GM23338 (cell line): ENCODE data around the gene IFITM1. TPM values are rescaled to one million over a fixed set of nuclear protein-coding genes. Genes with fewer than 3 reads are reported as not detected.
"Not testable (repeated sequence)": the region's sequence is repeated elsewhere in the genome, so short reads cannot be mapped to it uniquely, and the experiment has no call there.

Experiments
- ATAC-seq: fragments of 200-7000 bp; cut with Tn5 transposase; 3 replicates; pipeline ENCODE4 v1.9.1; 2020
- DNase-seq: peaks from one replicate; pipeline ENCODE4 v3.0.0-alpha.2; 2015; ENCODE audit warnings: low spot score
- H2AFZ ChIP-seq: fragments of 200-600 bp; sonication (generic); 2 replicates; pipeline ENCODE4 v1.8.0; 2016; ENCODE audit warnings: antibody characterized with exemption, mild to moderate bottlenecking, moderate library complexity
- H3F3A ChIP-seq: fragments of 200-600 bp; sonication (generic); replicated peaks from 2 replicates; pipeline ENCODE4 v1.8.0; 2017; ENCODE audit warnings: antibody characterized with exemption, mixed run types, low read depth
- H3K27ac ChIP-seq: fragments of 200-600 bp; sonication (generic); 2 replicates; pipeline ENCODE4 v1.6.1; 2016; ENCODE audit warnings: low read depth
- H3K27me3 ChIP-seq: fragments of 200-600 bp; sonication (generic); 2 replicates; pipeline ENCODE4 v1.8.0; 2016; ENCODE audit warnings: mild to moderate bottlenecking, mixed run types, moderate library complexity; ENCODE audit not compliant: insufficient read depth
- H3K36me3 ChIP-seq: fragments of 200-600 bp; sonication (generic); 2 replicates; pipeline ENCODE4 v1.8.0; 2016; ENCODE audit warnings: mild to moderate bottlenecking; ENCODE audit not compliant: insufficient read depth
- H3K4me1 ChIP-seq: fragments of 200-600 bp; sonication (generic); 2 replicates; pipeline ENCODE4 v1.8.0; 2016; ENCODE audit warnings: mild to moderate bottlenecking, moderate library complexity; ENCODE audit not compliant: insufficient read depth
- H3K4me2 ChIP-seq: fragments of 200-600 bp; sonication (generic); 2 replicates; pipeline ENCODE4 v1.7.1; 2017; ENCODE audit warnings: mixed run types
- H3K4me3 ChIP-seq: fragments of 200-600 bp; sonication (generic); 2 replicates; pipeline ENCODE4 v1.6.1; 2016; ENCODE audit warnings: mixed run types
- H3K79me2 ChIP-seq: fragments of 200-600 bp; sonication (generic); replicated peaks from 2 replicates; pipeline ENCODE4 v1.8.0; 2017; ENCODE audit warnings: mild to moderate bottlenecking; ENCODE audit not compliant: insufficient read depth
- H3K9me2 ChIP-seq: fragments of 200-600 bp; sonication (generic); 2 replicates; pipeline ENCODE4 v1.8.0; 2017; ENCODE audit not compliant: insufficient read depth
- H4K20me1 ChIP-seq: fragments of 200-600 bp; sonication (generic); replicated peaks from 2 replicates; pipeline ENCODE4 v1.8.0; 2017; ENCODE audit warnings: mild to moderate bottlenecking; ENCODE audit not compliant: insufficient read depth
- H3K27ac Mint-ChIP-seq: 2 replicates; pipeline ENCODE4 v1.8.0; 2020; ENCODE audit warnings: inconsistent platforms, mild to moderate bottlenecking, moderate library complexity, mixed read lengths
- H3K27me3 Mint-ChIP-seq: 3 replicates; pipeline ENCODE4 v1.8.0; 2022; ENCODE audit warnings: low read depth, mild to moderate bottlenecking, moderate library complexity, mixed read lengths, inconsistent platforms; ENCODE audit not compliant: insufficient read depth, poor library complexity
- H3K36me3 Mint-ChIP-seq: 3 replicates; pipeline ENCODE4 v1.8.0; 2021; ENCODE audit warnings: low read depth, mild to moderate bottlenecking, inconsistent platforms, moderate library complexity, mixed read lengths
- H3K4me1 Mint-ChIP-seq: 3 replicates; pipeline ENCODE4 v1.8.0; 2020; ENCODE audit warnings: mild to moderate bottlenecking, inconsistent platforms, mixed read lengths
- H3K4me3 Mint-ChIP-seq: 3 replicates; pipeline ENCODE4 v1.8.0; 2021; ENCODE audit warnings: moderate library complexity, mild to moderate bottlenecking, inconsistent platforms, mixed read lengths
- H3K9me3 Mint-ChIP-seq: 3 replicates; pipeline ENCODE4 v1.8.0; 2020; ENCODE audit warnings: moderate library complexity, mild to moderate bottlenecking, inconsistent platforms, mixed read lengths
- JUNB ChIP-seq: IDR thresholded peaks from one replicate; pipeline ENCODE4 v1.6.1; 2016; ENCODE audit warnings: antibody characterized with exemption; ENCODE audit not compliant: unreplicated experiment
- polyA plus RNA-seq: library from polyadenylated mRNA; unstranded; fragments of >200 nt; fragmentation: Nextera tagmentation; extraction: Ambion mirVana; gene quantifications from 2 replicates; pipeline ENCODE4 v1.2.1, GENCODE V29; 2016
- small RNA-seq: library from RNA; depleted of rRNA; stranded (forward); fragments of <200 nt; gene quantifications from one replicate; pipeline ENCODE3, GENCODE V24; 2014; ENCODE audit warnings: low replicate concordance
- total RNA-seq: library from RNA; depleted of rRNA; stranded (reverse); fragments of >200 nt; shearing (Covaris generic); gene quantifications from 2 replicates; pipeline ENCODE4 v1.2.3, GENCODE V29; 2014; rRNA removed
- TF ChIP-seq, protein P1 (sequence below), 2 experiments: fragments of 200-600 bp in 1 of 2; sonication (generic) in 1 of 2; conservative IDR thresholded peaks; 2 replicates each; pipeline versions ENCODE4 v1.5.1 to v1.6.1; 2016 to 2017; ENCODE audit warnings: antibody characterized with exemption in 2 of 2, low read depth in 2 of 2, mild to moderate bottlenecking in 2 of 2, moderate library complexity in 1 of 2

Gene IFITM1
- total and polyA plus RNA-seq, 2 experiments from 2014 or later, result 396 to 1,194 TPM

DNA sequence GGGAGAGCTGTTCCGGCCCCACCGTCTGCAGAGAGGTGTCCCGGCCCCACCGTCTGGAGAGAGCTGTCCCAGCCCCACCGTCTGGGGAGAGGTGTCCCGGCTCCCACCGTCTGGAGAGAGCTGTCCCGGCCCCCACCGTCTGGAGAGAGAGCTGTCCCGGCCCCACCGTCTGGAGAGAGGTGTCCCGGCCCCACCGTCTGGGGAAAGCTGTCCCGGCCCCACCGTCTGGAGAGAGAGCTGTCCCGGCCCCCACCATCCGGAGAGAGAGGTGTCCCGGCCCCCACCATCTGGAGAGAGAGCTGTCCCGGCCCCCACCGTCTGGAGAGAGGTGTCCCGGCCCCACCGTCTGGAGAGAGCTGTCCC is 49.6 kb downstream of the IFITM1 start:
- not testable (repeated sequence) for ATAC-seq, H2AFZ ChIP-seq, H3K27me3 ChIP-seq, H4K20me1 ChIP-seq, H3K4me1 ChIP-seq, H3K27ac Mint-ChIP-seq, H3K9me2 ChIP-seq, DNase-seq, H3K79me2 ChIP-seq, H3K36me3 ChIP-seq, H3K4me3 Mint-ChIP-seq, H3K27ac ChIP-seq, H3K4me2 ChIP-seq, H3K4me3 ChIP-seq
- peaks cover 18% of the 10 kb centered on the region for H3K36me3 Mint-ChIP-seq
- H3K9me3 Mint-ChIP-seq, result peaks cover 58% of the 10 kb centered on the region
- H3K4me1 Mint-ChIP-seq, result peaks cover 13% of the 10 kb centered on the region
- H3F3A ChIP-seq, result peaks cover 14% of the 10 kb centered on the region; the same call in 1 of the 2 replicates
- peaks cover 17% of the 10 kb centered on the region for H3K27me3 Mint-ChIP-seq

DNA sequence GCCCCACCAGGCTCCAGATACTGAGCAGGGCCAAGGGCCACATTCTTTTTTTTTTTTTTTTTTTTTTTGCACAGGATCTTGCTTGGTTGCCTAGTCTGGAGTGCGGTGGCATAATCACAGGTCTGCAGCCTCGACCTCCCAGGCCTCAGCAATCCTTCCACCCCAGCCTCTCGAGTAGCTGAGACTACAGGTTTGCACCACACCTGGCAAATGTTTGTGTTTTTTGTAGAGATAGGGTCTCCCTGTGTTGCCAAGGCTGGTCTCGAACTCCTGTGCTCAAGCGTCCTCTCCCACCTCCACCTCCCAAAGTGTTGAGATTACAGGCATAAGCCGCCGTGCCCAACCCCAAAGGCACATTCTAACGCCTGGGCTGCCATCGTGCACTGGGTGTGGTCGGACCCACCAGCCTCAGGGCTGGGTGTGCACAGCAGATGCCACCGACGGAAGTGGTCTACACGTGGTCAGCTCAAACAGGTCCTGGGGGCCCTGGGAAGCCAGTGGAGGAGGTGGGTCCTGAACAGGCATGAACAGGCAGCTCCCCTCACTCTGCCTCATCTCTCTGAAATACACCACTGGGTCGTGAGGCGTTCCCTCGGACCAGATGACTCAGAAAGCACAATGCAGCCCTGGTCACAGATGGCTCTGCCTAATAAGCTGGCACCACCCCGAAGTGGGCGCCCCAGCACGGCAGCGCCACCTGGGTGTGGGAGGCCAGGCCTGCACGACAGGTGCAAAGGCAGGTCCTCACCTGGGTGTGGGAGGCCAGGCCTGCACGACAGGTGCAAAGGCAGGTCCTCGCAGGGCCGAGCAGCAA is 50.3 kb downstream of the IFITM1 start:
- DNase-seq (peak; percentile 88), ATAC-seq (peak; percentile 84)
- no peak for TF ChIP-seq JUNB
- TF ChIP-seq, protein P1, sequence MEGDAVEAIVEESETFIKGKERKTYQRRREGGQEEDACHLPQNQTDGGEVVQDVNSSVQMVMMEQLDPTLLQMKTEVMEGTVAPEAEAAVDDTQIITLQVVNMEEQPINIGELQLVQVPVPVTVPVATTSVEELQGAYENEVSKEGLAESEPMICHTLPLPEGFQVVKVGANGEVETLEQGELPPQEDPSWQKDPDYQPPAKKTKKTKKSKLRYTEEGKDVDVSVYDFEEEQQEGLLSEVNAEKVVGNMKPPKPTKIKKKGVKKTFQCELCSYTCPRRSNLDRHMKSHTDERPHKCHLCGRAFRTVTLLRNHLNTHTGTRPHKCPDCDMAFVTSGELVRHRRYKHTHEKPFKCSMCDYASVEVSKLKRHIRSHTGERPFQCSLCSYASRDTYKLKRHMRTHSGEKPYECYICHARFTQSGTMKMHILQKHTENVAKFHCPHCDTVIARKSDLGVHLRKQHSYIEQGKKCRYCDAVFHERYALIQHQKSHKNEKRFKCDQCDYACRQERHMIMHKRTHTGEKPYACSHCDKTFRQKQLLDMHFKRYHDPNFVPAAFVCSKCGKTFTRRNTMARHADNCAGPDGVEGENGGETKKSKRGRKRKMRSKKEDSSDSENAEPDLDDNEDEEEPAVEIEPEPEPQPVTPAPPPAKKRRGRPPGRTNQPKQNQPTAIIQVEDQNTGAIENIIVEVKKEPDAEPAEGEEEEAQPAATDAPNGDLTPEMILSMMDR (conservative IDR thresholded peaks at IDR 0.05; ENCODE audit: low read depth in 2 of 2), result peak; percentile 62 to 89
- H3K4me2 ChIP-seq, result no peak overlapping the region
- H3K4me1 ChIP-seq, result 0 out of 2 replicates have a peak, but pooled peaks cover 9% of the 10 kb centered on the region
- no peaks in the 10 kb centered on the region for H3K79me2 ChIP-seq
- Mint-ChIP-seq H3K4me3 (no peak overlapping the region), H3K36me3 (peaks cover 15% of the 10 kb centered on the region), H3K27me3 (peaks cover 19% of the 10 kb centered on the region), H3K9me3 (peaks cover 57% of the 10 kb centered on the region), H3K4me1 (peaks cover 15% of the 10 kb centered on the region), H3K27ac (no peak overlapping the region)
- no peaks in the 10 kb centered on the region for H4K20me1 ChIP-seq
- no peak overlapping the region for H3K27ac ChIP-seq
- peaks cover 16% of the 10 kb centered on the region; the same call in 1 of the 2 replicates for H3F3A ChIP-seq
- no peaks in the 10 kb centered on the region for H3K9me2 ChIP-seq
- H3K27me3 ChIP-seq, result no peaks in the 10 kb centered on the region
- no peak overlapping the region for H3K4me3 ChIP-seq
- no peaks in the 10 kb centered on the region for H3K36me3 ChIP-seq
- 0 out of 2 replicates have a peak overlapping the region, but pooled peaks have one; percentile 63 for H2AFZ ChIP-seq

Small RNAs within 50 kb of the gene (small RNA-seq; reads per million reads assigned to genes)
- not detected for gene AC136475.6

Other genes starting within 250 kb of the IFITM1 start
- gene SCGB1C1, start 121.0 kb upstream of the IFITM1 start, total RNA-seq, result not detected in 2 replicates
- not detected in 2 replicates for gene SCGB1C1, start 121.0 kb upstream of the IFITM1 start, polyA plus RNA-seq
- 19.5 and 20.5 TPM in 2 replicates for gene BET1L, start 106.6 kb upstream of the IFITM1 start, total RNA-seq
- gene BET1L, start 106.6 kb upstream of the IFITM1 start, polyA plus RNA-seq, result 15.2 and 22.8 TPM in 2 replicates
- gene RIC8A, start 106.3 kb upstream of the IFITM1 start, total RNA-seq, result 65.5 and 81.3 TPM in 2 replicates
- 23.6 and 27.3 TPM in 2 replicates for gene RIC8A, start 106.3 kb upstream of the IFITM1 start, polyA plus RNA-seq
- gene SIRT3, start 77.7 kb upstream of the IFITM1 start, total RNA-seq, result 5.2 and 7.0 TPM in 2 replicates
- gene SIRT3, start 77.7 kb upstream of the IFITM1 start, polyA plus RNA-seq, result 8.9 and 11.4 TPM in 2 replicates
- gene PSMD13, start 77.1 kb upstream of the IFITM1 start, total RNA-seq, result 99.9 and 111 TPM in 2 replicates
- gene PSMD13, start 77.1 kb upstream of the IFITM1 start, polyA plus RNA-seq, result 114 and 116 TPM in 2 replicates
- 0.73 TPM in 1 of 2 replicates, not detected in the other for gene NLRP6, start 35.6 kb upstream of the IFITM1 start, total RNA-seq
- 0.15 TPM in 1 of 2 replicates, not detected in the other for gene NLRP6, start 35.6 kb upstream of the IFITM1 start, polyA plus RNA-seq
- gene PGGHG, start 24.9 kb upstream of the IFITM1 start, total RNA-seq, result 45.4 and 55.8 TPM in 2 replicates
- gene PGGHG, start 24.9 kb upstream of the IFITM1 start, polyA plus RNA-seq, result 18.1 and 24.9 TPM in 2 replicates
- gene IFITM5, start 14.5 kb upstream of the IFITM1 start, total RNA-seq, result not detected in 2 replicates
- 0.42 TPM in 1 of 2 replicates, not detected in the other for gene IFITM5, start 14.5 kb upstream of the IFITM1 start, polyA plus RNA-seq
- gene IFITM2, start 6.2 kb upstream of the IFITM1 start, total RNA-seq, result 57.3 and 91.2 TPM in 2 replicates
- 857 and 906 TPM in 2 replicates for gene IFITM2, start 6.2 kb upstream of the IFITM1 start, polyA plus RNA-seq
- 72.4 and 82.3 TPM in 2 replicates for gene IFITM3, start 6.8 kb downstream of the IFITM1 start, total RNA-seq
- 829 and 840 TPM in 2 replicates for gene IFITM3, start 6.8 kb downstream of the IFITM1 start, polyA plus RNA-seq
- 55.2 and 92.6 TPM in 2 replicates for gene B4GALNT4, start 55.5 kb downstream of the IFITM1 start, total RNA-seq
- 49.9 and 53.5 TPM in 2 replicates for gene B4GALNT4, start 55.5 kb downstream of the IFITM1 start, polyA plus RNA-seq
- gene PKP3, start 80.2 kb downstream of the IFITM1 start, total RNA-seq, result 18.7 and 23.0 TPM in 2 replicates
- gene PKP3, start 80.2 kb downstream of the IFITM1 start, polyA plus RNA-seq, result 6.1 and 7.2 TPM in 2 replicates
- 59.1 and 63.0 TPM in 2 replicates for gene SIGIRR, start 101.0 kb downstream of the IFITM1 start, total RNA-seq
- 72.2 and 96.2 TPM in 2 replicates for gene SIGIRR, start 101.0 kb downstream of the IFITM1 start, polyA plus RNA-seq
- 6.5 and 10.2 TPM in 2 replicates for gene ANO9, start 128.0 kb downstream of the IFITM1 start, total RNA-seq
- 7.5 and 9.0 TPM in 2 replicates for gene ANO9, start 128.0 kb downstream of the IFITM1 start, polyA plus RNA-seq
- 46.6 and 145 TPM in 2 replicates for gene PTDSS2, start 136.2 kb downstream of the IFITM1 start, total RNA-seq
- gene PTDSS2, start 136.2 kb downstream of the IFITM1 start, polyA plus RNA-seq, result 22.7 and 23.8 TPM in 2 replicates
- 50.4 and 56.3 TPM in 2 replicates for gene RNH1, start 193.2 kb downstream of the IFITM1 start, total RNA-seq
- 32.3 and 33.3 TPM in 2 replicates for gene RNH1, start 193.2 kb downstream of the IFITM1 start, polyA plus RNA-seq
- 28.7 and 37.9 TPM in 2 replicates for gene HRAS, start 221.5 kb downstream of the IFITM1 start, total RNA-seq
- gene HRAS, start 221.5 kb downstream of the IFITM1 start, polyA plus RNA-seq, result 46.3 and 48.7 TPM in 2 replicates
- gene LRRC56, start 223.5 kb downstream of the IFITM1 start, total RNA-seq, result 0.54 and 0.87 TPM in 2 replicates
- gene LRRC56, start 223.5 kb downstream of the IFITM1 start, polyA plus RNA-seq, result 0.52 and 0.73 TPM in 2 replicates
- gene LMNTD2, start 246.7 kb downstream of the IFITM1 start, total RNA-seq, result 1.3 and 1.8 TPM in 2 replicates
- 1.9 and 2.1 TPM in 2 replicates for gene LMNTD2, start 246.7 kb downstream of the IFITM1 start, polyA plus RNA-seq
- gene RASSF7, start 246.9 kb downstream of the IFITM1 start, total RNA-seq, result 59.1 and 64.8 TPM in 2 replicates
- 37.6 and 39.6 TPM in 2 replicates for gene RASSF7, start 246.9 kb downstream of the IFITM1 start, polyA plus RNA-seq